Hindlimb muscle (tissue), 1 donor: ENCODE results near the gene ZNF593OS. TPM values are rescaled to one million over a fixed set of nuclear protein-coding genes. Genes with fewer than 3 reads are reported as not detected.
A peak's percentile ranks its signal among the peaks of the same experiment; 100 is the strongest.

Source experiments
- DNase-seq: peaks from one replicate; pipeline ENCODE4 v3.0.0-alpha.2; 2013
- polyA plus RNA-seq: library from polyadenylated mRNA; unstranded; fragments of 120-200 nt; gene quantifications from one replicate; pipeline ENCODE4 v1.2.1, GENCODE V29; 2013; ENCODE audit not compliant: insufficient read length

ZNF593OS gene
- polyA plus RNA-seq, 1 donor: 2.3 TPM

- DNase-seq: no peak
Observed at GRCh38 chr1:26158908-26159742, 12.5 kb downstream of the ZNF593OS start, which contains the start of gene FAM110D. TSS of gene FAM110D (plus strand) at chr1:26159079. CDS start at chr1:26161292, 2,213 bp downstream.

GRCh38 chr1:26158271-26158907 is 13.2 kb downstream of the ZNF593OS start:
- DNase-seq: no peak

GRCh38 chr1:26156285-26157038 is 15.2 kb downstream of the ZNF593OS start:
- no peak for DNase-seq

- DNase-seq: no peak
Observed at GRCh38 chr1:26155370-26156284, 16.0 kb downstream of the ZNF593OS start.

- no peak for DNase-seq
Observed at GRCh38 chr1:26154750-26155149, 16.9 kb downstream of the ZNF593OS start.

- no peak for DNase-seq
Observed at GRCh38 chr1:26153966-26154532, 17.6 kb downstream of the ZNF593OS start.

- DNase-seq: no peak
Observed at GRCh38 chr1:26148887-26149286, 22.7 kb downstream of the ZNF593OS start.

GRCh38 chr1:26145960-26146294 is 25.7 kb downstream of the ZNF593OS start:
- DNase-seq: no peak

- peak; percentile 71 for DNase-seq
Observed at GRCh38 chr1:26145041-26145959, 26.3 kb downstream of the ZNF593OS start.

GRCh38 chr1:26142159-26142558 is 29.5 kb downstream of the ZNF593OS start:
- DNase-seq: no peak

GRCh38 chr1:26138974-26139558 is 32.6 kb downstream of the ZNF593OS start:
- DNase-seq: no peak

GRCh38 chr1:26134466-26134865 is 37.2 kb downstream of the ZNF593OS start:
- DNase-seq: no peak

GRCh38 chr1:26132834-26133167 is 38.8 kb downstream of the ZNF593OS start:
- no peak for DNase-seq

GRCh38 chr1:26132128-26132833 is 39.4 kb downstream of the ZNF593OS start:
- DNase-seq: no peak

- no peak for DNase-seq
Observed at GRCh38 chr1:26130695-26131094, 40.9 kb downstream of the ZNF593OS start.

GRCh38 chr1:26129778-26130177 is 41.9 kb downstream of the ZNF593OS start:
- no peak for DNase-seq

- DNase-seq: no peak
Observed at GRCh38 chr1:26127235-26128163, 44.1 kb downstream of the ZNF593OS start.

GRCh38 chr1:26126321-26127084 is 45.1 kb downstream of the ZNF593OS start:
- no peak for DNase-seq
